DND-41 (cell line): ENCODE measurements around the gene MMRN2.

Source experiments
- EZH2 ChIP-seq: IDR thresholded peaks from 3 replicates; pipeline ENCODE4 v1.6.1; 2012; ENCODE audit warnings: borderline replicate concordance, low read depth, mild to moderate bottlenecking, moderate library complexity, low read length, inconsistent platforms; ENCODE audit not compliant: severe bottlenecking
- TF ChIP-seq, protein P1 (sequence below): IDR thresholded peaks from 2 replicates; pipeline ENCODE4 v1.5.1; 2012; ENCODE audit warnings: borderline replicate concordance, low read length, moderate library complexity, mild to moderate bottlenecking; ENCODE audit not compliant: poor library complexity, severe bottlenecking; ENCODE audit errors: extremely low read depth

GRCh38 chr10:86979977-86980448 lies 22.6 kb upstream of the MMRN2 start:
- TF ChIP-seq, protein P1, sequence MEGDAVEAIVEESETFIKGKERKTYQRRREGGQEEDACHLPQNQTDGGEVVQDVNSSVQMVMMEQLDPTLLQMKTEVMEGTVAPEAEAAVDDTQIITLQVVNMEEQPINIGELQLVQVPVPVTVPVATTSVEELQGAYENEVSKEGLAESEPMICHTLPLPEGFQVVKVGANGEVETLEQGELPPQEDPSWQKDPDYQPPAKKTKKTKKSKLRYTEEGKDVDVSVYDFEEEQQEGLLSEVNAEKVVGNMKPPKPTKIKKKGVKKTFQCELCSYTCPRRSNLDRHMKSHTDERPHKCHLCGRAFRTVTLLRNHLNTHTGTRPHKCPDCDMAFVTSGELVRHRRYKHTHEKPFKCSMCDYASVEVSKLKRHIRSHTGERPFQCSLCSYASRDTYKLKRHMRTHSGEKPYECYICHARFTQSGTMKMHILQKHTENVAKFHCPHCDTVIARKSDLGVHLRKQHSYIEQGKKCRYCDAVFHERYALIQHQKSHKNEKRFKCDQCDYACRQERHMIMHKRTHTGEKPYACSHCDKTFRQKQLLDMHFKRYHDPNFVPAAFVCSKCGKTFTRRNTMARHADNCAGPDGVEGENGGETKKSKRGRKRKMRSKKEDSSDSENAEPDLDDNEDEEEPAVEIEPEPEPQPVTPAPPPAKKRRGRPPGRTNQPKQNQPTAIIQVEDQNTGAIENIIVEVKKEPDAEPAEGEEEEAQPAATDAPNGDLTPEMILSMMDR: no peak
- TF ChIP-seq EZH2: no peak
